Measurements from ENCODE around the gene GLTP. TPM values are rescaled to one million over a fixed set of nuclear protein-coding genes. Genes with fewer than 3 reads are reported as not detected.

GLTP gene
- total and polyA plus RNA-seq, 2 of the 13 experiments (the other 11 are each of a cell fraction or from before 2014, with no cell fraction given), result 10.7 to 12.9 TPM

DNA sequence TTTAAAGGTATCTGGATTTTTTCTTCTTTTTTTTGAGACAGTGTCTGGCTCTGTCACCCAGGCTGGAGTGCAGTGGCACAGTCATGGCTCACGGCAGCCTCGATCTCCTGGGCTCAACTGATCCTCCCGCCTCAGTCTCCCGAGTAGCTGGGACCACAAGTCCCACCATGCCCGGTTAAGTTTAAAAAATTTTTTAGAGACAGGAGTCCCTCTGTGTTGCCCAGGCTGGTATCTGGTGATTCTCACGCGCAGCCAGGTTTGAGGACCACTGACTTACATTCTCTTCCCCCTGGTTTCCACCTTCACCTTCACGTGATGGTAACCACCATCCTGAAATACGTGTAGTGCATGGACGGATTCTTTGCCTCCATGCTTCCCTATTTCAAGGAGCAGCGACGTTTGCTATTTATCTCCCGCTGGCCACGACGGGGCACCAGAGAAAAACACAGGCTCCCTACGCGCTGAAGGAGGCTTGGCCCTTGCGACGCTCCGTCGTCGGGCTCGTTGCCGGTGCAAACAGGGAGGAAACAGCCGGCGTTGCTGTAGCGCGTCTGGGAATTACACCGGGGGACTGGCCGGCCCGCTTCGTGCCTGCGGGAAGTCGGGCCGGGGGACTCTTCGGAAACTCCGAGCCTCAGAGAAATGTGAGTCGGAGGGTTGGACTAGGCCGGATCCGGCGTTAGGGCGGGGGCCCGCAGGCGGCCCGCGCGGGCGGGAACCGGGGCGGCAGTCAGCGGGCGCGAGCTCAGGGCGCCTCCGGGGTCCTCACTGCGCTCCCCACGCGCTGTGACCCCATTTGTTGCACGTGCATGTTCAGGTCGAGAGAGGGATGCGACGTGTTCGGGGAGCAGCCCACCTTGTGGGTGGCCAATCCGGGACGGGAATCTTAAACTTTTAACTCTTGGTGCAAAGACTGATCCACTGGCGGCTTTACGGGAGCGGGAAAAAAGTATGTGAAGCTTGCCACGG is 19.7 kb upstream of the GLTP start, which contains the start of gene TCHP (continued):
- TF ChIP-seq, protein P1, sequence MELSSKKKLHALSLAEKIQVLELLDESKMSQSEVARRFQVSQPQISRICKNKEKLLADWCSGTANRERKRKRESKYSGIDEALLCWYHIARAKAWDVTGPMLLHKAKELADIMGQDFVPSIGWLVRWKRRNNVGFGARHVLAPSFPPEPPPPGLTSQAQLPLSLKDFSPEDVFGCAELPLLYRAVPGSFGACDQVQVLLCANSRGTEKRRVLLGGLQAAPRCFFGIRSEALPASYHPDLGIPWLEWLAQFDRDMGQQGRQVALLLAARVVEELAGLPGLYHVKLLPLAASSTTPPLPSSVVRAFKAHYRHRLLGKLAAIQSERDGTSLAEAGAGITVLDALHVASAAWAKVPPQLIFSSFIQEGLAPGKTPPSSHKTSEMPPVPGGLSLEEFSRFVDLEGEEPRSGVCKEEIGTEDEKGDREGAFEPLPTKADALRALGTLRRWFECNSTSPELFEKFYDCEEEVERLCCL (CRISPR knock-in tag; IDR thresholded peaks at IDR 0.05; ENCODE audit: borderline replicate concordance), result no peak
- TF ChIP-seq ZNF766 (CRISPR knock-in tag; IDR thresholded peaks at IDR 0.05; ENCODE audit: borderline replicate concordance) (no peak), FOXO1 (CRISPR knock-in tag; IDR thresholded peaks at IDR 0.05) (peak; percentile 88), REL (CRISPR knock-in tag; conservative IDR thresholded peaks at IDR 0.05) (0 out of 2 replicates have a peak, but pooled peaks have one; percentile 56), CBX5 (CRISPR knock-in tag; IDR thresholded peaks at IDR 0.05; ENCODE audit: borderline replicate concordance) (peak; percentile 47; the same call in 1 of the 2 replicates), DMAP1 (CRISPR knock-in tag; IDR thresholded peaks at IDR 0.05) (peak; percentile 82), ZNF589 (CRISPR knock-in tag; conservative IDR thresholded peaks at IDR 0.05) (no peak), NFE2 (CRISPR knock-in tag; IDR thresholded peaks at IDR 0.05) (no peak), SP2 (CRISPR knock-in tag; IDR thresholded peaks at IDR 0.05) (no peak), ELF1 (CRISPR knock-in tag; IDR thresholded peaks at IDR 0.05) (peak; percentile 61; the same call in 1 of the 2 replicates), ZNF713 (CRISPR knock-in tag; IDR thresholded peaks at IDR 0.05) (no peak), ZNF24 (IDR thresholded peaks at IDR 0.05) (no peak), ZBTB7A (CRISPR knock-in tag; IDR thresholded peaks at IDR 0.05) (peak; percentile 54; the same call in 1 of the 2 replicates), PHB2 (IDR thresholded peaks at IDR 0.05; ENCODE audit: partially characterized antibody) (no peak), ZNF746 (CRISPR knock-in tag; IDR thresholded peaks at IDR 0.05) (no peak; the same call in 1 of the 2 replicates), PRPF4 (IDR thresholded peaks at IDR 0.05; ENCODE audit: low read depth, low read length, poor library complexity, severe bottlenecking) (no peak)
- TF ChIP-seq, protein P2, sequence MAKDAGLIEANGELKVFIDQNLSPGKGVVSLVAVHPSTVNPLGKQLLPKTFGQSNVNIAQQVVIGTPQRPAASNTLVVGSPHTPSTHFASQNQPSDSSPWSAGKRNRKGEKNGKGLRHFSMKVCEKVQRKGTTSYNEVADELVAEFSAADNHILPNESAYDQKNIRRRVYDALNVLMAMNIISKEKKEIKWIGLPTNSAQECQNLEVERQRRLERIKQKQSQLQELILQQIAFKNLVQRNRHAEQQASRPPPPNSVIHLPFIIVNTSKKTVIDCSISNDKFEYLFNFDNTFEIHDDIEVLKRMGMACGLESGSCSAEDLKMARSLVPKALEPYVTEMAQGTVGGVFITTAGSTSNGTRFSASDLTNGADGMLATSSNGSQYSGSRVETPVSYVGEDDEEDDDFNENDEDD (CRISPR knock-in tag; IDR thresholded peaks at IDR 0.05; ENCODE audit: borderline replicate concordance), result peak; percentile 55; the same call in 1 of the 2 replicates
- TF ChIP-seq, protein P3, sequence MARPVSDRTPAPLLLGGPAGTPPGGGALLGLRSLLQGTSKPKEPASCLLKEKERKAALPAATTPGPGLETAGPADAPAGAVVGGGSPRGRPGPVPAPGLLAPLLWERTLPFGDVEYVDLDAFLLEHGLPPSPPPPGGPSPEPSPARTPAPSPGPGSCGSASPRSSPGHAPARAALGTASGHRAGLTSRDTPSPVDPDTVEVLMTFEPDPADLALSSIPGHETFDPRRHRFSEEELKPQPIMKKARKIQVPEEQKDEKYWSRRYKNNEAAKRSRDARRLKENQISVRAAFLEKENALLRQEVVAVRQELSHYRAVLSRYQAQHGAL (CRISPR knock-in tag; IDR thresholded peaks at IDR 0.05; ENCODE audit: not compliant biosample characterization), result no peak
- TF ChIP-seq, protein P4, sequence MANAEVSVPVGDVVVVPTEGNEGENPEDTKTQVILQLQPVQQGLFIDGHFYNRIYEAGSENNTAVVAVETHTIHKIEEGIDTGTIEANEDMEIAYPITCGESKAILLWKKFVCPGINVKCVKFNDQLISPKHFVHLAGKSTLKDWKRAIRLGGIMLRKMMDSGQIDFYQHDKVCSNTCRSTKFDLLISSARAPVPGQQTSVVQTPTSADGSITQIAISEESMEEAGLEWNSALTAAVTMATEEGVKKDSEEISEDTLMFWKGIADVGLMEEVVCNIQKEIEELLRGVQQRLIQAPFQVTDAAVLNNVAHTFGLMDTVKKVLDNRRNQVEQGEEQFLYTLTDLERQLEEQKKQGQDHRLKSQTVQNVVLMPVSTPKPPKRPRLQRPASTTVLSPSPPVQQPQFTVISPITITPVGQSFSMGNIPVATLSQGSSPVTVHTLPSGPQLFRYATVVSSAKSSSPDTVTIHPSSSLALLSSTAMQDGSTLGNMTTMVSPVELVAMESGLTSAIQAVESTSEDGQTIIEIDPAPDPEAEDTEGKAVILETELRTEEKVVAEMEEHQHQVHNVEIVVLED (CRISPR knock-in tag; IDR thresholded peaks at IDR 0.05; ENCODE audit: borderline replicate concordance), result peak; percentile 75
- TF ChIP-seq, protein P5, sequence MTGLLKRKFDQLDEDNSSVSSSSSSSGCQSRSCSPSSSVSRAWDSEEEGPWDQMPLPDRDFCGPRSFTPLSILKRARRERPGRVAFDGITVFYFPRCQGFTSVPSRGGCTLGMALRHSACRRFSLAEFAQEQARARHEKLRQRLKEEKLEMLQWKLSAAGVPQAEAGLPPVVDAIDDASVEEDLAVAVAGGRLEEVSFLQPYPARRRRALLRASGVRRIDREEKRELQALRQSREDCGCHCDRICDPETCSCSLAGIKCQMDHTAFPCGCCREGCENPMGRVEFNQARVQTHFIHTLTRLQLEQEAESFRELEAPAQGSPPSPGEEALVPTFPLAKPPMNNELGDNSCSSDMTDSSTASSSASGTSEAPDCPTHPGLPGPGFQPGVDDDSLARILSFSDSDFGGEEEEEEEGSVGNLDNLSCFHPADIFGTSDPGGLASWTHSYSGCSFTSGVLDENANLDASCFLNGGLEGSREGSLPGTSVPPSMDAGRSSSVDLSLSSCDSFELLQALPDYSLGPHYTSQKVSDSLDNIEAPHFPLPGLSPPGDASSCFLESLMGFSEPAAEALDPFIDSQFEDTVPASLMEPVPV (CRISPR knock-in tag; IDR thresholded peaks at IDR 0.05), result no peak
- TF ChIP-seq, protein P6, sequence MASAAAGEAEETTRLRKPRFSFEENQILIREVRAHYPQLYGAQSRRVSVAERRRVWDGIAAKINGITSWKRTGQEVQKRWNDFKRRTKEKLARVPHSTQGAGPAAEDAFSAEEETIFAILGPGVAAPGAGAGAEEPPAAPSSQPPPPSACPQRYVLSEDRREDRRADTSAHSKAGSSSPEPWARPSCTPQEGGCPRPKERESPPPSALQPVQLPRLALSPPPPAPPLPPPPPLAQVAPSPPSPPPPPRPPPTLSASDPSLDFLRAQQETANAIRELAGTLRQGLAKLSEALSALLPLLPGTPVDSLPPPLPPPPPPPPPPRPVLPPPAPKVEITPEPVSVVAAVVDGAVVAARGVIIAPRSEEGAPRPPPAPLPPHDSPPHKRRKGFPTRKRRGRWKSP (CRISPR knock-in tag; IDR thresholded peaks at IDR 0.05), result peak; percentile 92
